Measurements from ENCODE around the gene FBXO31.
"Not testable (repeated sequence)": the region's sequence is repeated elsewhere in the genome, so short reads cannot be mapped to it uniquely, and the experiment has no call there.

Gene FBXO31

GRCh38 chr16:87410968-87411367, 27.4 kb upstream of the FBXO31 start:
- DNase-seq (ENCODE audit: low read depth), result no peak

- no peak for DNase-seq (ENCODE audit: low read depth)
These were observed 27.0 kb upstream of the FBXO31 start for GRCh38 chr16:87410530-87410929.

DNA sequence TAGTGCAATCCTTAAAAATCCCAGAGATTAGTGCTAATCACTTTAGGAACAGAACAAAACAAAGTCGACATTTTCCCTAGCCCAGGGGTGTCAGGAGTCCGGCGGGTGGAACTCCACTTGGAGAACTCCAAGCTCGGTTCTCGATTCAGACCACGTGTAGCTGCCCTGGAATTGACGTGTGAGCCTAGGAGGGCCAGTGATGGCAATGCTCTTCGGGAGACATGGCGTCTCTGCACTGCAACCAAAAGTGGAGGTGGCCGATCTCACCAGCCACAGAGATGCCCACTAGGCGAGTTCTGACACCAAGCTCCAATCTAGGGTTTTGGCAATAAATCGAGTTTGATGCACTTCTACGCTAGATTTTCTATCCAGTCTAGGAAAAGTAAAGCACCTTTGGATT, 26.2 kb upstream of the FBXO31 start:
- DNase-seq (ENCODE audit: low read depth), result no peak

- DNase-seq (ENCODE audit: low read depth), result no peak
These were observed 25.6 kb upstream of the FBXO31 start for GRCh38 chr16:87409153-87409552.

- DNase-seq (ENCODE audit: low read depth), result no peak
These were observed 24.0 kb upstream of the FBXO31 start for GRCh38 chr16:87407511-87408112.

DNA sequence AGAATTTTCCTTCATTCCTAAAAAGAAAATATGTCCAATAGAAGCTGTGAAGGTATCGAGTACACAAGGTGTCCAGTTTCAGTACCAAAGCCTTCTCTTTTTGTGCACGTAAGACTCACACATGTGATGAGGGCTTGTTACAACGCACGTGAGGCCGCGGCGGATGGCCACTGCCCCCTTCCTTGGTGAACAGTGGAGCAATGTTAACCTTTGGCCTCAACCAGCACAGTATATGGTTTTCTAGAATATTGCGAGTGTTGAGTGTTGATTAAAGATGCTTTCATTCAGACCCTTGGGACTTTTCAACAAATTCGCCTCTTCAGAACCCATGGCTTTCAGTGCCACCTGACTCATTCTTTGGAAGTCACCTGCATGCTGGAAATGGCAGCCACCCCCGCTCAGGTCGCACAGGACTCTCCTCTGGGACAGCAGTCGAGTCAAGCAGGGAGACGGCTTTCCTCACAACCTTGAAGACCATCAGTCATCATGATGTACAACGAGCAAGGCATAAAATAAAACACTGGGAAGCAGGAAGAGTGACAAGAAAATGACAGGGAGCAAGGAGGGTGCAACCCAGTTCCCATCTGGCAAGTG, 23.0 kb upstream of the FBXO31 start:
- DNase-seq (ENCODE audit: low read depth), result no peak

GRCh38 chr16:87404764-87405625, 21.4 kb upstream of the FBXO31 start:
- DNase-seq (ENCODE audit: low read depth), result no peak

GRCh38 chr16:87395181-87395842, 11.7 kb upstream of the FBXO31 start:
- DNase-seq (ENCODE audit: low read depth), result no peak

GRCh38 chr16:87393680-87394055, 10.1 kb upstream of the FBXO31 start:
- DNase-seq (ENCODE audit: low read depth), result no peak

DNA sequence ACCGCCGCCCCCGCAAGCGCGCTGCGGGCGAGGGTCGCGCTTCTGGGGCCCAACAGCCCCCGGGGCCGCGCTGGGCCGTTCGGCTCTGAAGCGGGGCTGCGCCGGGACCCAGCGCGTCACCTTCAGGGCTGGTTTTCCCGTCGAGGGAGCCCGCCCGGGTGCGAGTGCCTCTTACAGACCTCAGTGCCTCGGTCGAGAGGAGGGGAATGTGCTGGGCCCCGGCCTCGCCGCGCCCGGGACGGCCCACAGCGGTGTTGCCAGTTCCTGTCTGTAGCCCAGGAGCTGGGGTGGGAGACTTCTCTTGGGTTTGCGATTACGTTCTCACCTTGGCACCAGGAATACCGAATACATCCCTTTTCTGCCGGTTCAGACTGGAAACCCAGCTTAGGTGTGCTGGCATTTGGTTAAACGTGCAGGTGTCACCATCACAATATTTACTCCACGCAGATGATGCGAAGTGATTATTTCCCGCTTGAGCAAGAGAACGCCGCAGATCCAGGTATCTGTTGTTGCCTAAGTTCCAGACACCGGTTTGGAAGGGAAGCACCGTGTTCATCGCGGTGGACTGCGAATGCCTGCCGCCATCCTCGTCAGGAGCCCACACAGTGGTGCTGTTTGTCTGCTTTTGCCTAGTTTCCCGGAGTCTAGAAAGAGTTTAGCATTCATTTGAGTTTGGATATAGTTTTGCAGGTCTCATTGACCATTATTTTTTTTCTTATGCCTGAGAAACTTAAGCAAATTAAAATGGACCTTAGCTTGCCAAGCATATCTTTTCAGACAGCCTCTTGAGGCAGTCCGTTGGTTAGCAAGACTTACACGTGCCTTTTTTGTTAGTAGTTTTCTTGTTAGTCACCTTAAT, 9.5 kb upstream of the FBXO31 start:
- no peak for DNase-seq (ENCODE audit: low read depth)

GRCh38 chr16:87391950-87392820, 8.6 kb upstream of the FBXO31 start, which contains the start of gene MAP1LC3B:
TSS of gene MAP1LC3B (plus strand) at chr16:87392336. CDS start at chr16:87392428, 92 bp downstream.
- DNase-seq (ENCODE audit: low read depth), result peak; percentile 100

DNA sequence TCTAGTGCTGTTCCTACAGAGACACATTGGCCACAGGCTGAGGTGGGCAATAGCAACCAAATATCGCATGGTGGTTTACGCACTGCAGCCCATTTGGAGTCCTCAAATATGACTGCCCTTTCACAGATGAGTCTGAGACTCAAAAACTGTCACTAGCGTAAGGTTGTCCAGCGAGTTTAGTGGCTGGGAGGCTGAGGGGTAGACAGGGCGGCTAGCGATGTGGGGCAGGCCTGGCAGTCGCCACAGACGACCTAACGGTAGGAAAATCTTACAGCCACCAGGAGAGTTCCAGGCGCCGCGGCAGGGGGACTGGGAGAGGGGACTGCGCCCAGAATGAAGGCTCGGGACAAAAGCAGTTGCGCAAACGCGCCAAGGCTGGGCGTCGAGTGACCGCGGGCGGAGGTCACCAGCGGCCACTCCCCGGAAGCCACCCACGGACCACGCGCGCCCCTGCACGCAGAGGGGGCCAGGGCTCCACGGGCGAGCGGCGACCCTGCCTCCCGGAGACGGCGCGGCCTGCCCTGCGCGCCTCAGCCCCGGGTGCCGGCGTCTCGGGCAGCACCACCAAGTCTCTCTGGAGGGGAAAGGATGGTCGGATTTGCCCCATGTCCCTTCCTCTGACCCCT, 7.9 kb upstream of the FBXO31 start:
- DNase-seq (ENCODE audit: low read depth), result no peak

- no peak for DNase-seq (ENCODE audit: low read depth)
These were observed 7.2 kb upstream of the FBXO31 start for GRCh38 chr16:87390641-87391323.

DNA sequence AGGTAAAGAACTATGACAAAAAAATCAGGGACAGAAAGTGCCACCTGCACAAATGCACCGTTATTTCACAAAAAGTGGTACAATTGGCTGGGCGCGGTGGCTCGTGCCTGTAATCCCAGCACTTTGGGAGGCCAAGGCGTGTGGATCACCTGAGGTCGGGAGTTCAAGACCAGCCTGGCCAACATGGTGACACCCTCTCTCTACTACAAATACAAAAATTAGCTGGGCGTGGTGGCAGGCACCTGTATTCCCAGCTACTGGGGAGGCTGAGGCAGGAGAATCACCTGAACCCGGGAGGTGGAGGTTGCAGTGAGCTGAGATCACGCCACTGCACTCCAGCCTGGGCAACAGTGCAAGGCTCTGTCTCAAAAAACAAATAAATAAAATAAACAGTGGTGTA, 6.3 kb upstream of the FBXO31 start:
- DNase-seq (ENCODE audit: low read depth), result not testable (repeated sequence)

DNA sequence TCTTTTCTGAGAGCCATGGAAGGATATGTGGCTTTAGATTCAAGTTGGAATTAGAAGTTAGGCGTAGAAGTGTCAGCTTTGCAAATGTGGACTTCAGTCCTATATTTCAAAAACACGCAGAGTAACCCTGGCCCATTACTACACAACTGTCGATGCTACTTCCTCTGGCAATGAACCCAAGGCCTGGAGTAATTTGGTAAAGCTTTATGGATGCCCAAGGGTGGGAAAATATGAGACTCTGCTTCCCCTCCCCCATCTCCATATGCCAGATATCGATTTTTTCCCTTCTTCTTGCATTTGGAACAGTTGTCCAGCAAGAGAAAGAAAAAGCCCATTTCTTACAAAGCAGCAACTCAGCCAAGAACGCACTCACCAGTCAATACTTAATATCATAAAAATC, 5.7 kb upstream of the FBXO31 start:
- no peak for DNase-seq (ENCODE audit: low read depth)

DNA sequence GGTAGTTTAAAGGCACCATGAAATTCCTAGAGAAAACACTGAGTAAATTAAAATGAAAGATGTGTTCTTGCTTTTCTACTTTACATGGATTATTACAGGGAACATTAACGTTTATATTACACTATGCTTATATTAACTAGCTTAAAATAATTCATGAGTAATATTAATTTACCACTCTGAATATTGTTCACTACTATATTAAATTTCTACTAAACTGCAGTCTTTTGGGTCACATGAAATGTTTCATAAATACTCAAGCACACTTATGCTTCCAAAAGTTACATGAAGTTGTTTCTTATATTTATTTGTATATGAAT, 5.2 kb upstream of the FBXO31 start:
- no peak for DNase-seq (ENCODE audit: low read depth)

DNA sequence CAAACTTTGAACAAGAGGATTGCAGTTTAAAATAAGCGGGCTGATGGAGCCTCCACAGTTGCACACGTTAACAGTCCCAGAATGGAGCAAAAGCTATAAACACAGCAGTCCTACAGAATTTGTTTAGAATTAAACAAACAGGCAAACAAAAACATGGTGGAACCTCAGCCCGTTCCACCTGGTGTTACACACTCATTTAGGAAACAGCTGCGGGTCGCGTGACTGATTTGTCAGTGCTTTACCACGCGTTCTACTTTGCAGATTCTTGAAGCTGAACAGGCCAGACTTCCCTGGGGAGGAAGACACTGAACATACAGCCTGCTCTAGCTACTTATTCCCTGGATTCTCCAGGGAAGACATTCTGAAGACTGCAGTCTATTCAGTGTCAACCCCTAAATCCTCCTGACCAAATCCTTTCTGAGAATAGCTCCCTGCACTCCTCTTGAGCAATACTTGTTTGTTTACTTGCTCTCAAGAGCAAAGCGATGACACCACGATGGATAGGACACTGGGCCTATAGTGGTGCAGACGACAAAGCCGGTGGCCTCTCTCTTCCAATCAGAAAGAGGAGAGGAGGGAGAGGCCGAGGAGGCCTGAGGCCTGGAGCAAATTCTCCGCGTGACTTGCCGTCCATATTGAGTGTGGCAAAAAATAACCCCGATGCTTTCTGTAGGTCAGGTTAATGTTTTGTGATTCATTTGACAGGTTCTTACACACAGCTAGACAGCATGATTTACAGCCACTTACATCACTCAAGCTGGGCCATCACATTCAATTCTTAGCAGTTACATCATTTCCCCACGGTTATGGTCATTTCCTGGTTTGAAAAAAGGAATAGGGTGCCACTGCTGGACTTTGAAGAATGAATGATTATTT, 4.6 kb upstream of the FBXO31 start:
- peak; percentile 75 for DNase-seq (ENCODE audit: low read depth)

- DNase-seq (ENCODE audit: low read depth), result not testable (repeated sequence)
These were observed 1.2 kb upstream of the FBXO31 start for GRCh38 chr16:87384875-87385167.
